SK-N-SH (cell line): Measurements from ENCODE around the gene KTN1.

Experiments used
- EZH2phosphoT487 ChIP-seq: fragments of 200-600 bp; sonication (generic); IDR thresholded peaks from 2 replicates; pipeline ENCODE4 v1.6.1; 2017; ENCODE audit warnings: low read depth, mixed run types, mild to moderate bottlenecking, antibody characterized with exemption, moderate library complexity, borderline replicate concordance
- RXRA ChIP-seq: IDR thresholded peaks from 2 replicates; pipeline ENCODE4 v1.4.0; 2012; ENCODE audit warnings: low read depth, mild to moderate bottlenecking, borderline replicate concordance
- ZBTB33 ChIP-seq: IDR thresholded peaks from 2 replicates; pipeline ENCODE4 v1.4.0; 2012; ENCODE audit warnings: low read depth, borderline replicate concordance
- TF ChIP-seq, protein P1 (sequence below): fragments of 200-600 bp; sonication (generic); IDR thresholded peaks from 2 replicates; pipeline ENCODE4 v1.6.1; 2017; ENCODE audit warnings: antibody characterized with exemption, mild to moderate bottlenecking, moderate library complexity

- no peak for TF ChIP-seq EZH2phosphoT487
- TF ChIP-seq ZBTB33: no peak
- TF ChIP-seq, protein P1, sequence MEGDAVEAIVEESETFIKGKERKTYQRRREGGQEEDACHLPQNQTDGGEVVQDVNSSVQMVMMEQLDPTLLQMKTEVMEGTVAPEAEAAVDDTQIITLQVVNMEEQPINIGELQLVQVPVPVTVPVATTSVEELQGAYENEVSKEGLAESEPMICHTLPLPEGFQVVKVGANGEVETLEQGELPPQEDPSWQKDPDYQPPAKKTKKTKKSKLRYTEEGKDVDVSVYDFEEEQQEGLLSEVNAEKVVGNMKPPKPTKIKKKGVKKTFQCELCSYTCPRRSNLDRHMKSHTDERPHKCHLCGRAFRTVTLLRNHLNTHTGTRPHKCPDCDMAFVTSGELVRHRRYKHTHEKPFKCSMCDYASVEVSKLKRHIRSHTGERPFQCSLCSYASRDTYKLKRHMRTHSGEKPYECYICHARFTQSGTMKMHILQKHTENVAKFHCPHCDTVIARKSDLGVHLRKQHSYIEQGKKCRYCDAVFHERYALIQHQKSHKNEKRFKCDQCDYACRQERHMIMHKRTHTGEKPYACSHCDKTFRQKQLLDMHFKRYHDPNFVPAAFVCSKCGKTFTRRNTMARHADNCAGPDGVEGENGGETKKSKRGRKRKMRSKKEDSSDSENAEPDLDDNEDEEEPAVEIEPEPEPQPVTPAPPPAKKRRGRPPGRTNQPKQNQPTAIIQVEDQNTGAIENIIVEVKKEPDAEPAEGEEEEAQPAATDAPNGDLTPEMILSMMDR: no peak
- TF ChIP-seq RXRA: no peak
Observed at GRCh38 chr14:55578511-55578910, 1.5 kb upstream of the KTN1 start.
